Colonic mucosa (tissue), 4 donors: ENCODE measurements around the gene ZBTB22. TPM values are rescaled to one million over a fixed set of nuclear protein-coding genes. Genes with fewer than 3 reads are reported as not detected.
"Not testable (repeated sequence)": the region's sequence is repeated elsewhere in the genome, so short reads cannot be mapped to it uniquely, and the experiment has no call there.

Experiments
- DNase-seq: peaks from one replicate; pipeline ENCODE4 v3.0.0-alpha.2; 2020
- H3K27ac ChIP-seq: fragments of 200-600 bp; one replicate; pipeline ENCODE4 v1.8.0; 2021
- H3K27me3 ChIP-seq: fragments of 200-600 bp; one replicate; pipeline ENCODE4 v1.8.0; 2021
- H3K36me3 ChIP-seq: fragments of 200-600 bp; one replicate; pipeline ENCODE4 v1.8.0; 2021
- H3K4me1 ChIP-seq: fragments of 200-600 bp; one replicate; pipeline ENCODE4 v1.8.0; 2021; ENCODE audit warnings: mild to moderate bottlenecking
- H3K4me3 ChIP-seq: fragments of 200-600 bp; one replicate; pipeline ENCODE4 v1.8.0; 2021
- H3K9ac ChIP-seq, 2 donors: one replicate each; pipeline ENCODE4 v1.7.0; 2013; ENCODE audit warnings: control low read depth in 2 of 2, low read depth in 2 of 2, low read length in 2 of 2
- H3K9me3 ChIP-seq: fragments of 200-600 bp; one replicate; pipeline ENCODE4 v1.8.0; 2021
- CTCF ChIP-seq: fragments of 200-600 bp; IDR thresholded peaks from one replicate; pipeline ENCODE4 v1.8.0; 2022; ENCODE audit warnings: antibody characterized with exemption, mild to moderate bottlenecking
- intact Hi-C: fragments of 100-400 bp; cut with DNase I; formaldehyde crosslinking; loops from one replicate; pipeline ENCODE4 v1.14.1; 2022
- total RNA-seq, 2 donors: library from RNA; stranded (reverse); fragmentation: NEBNext Ultra II Directional in 1 of 2; extraction: Animal tissue kit (Norgen Biotek cat#: 25700) in 1 of 2; gene quantifications; one replicate each; pipeline ENCODE4 v1.2.1, GENCODE V29; 2021
- donor health status: healthy.
- donor health status: DM: no; HTN: no; CAD: no.
- donor health status: DM: no; HTN: no; CAD: no.

Gene ZBTB22
- total RNA-seq, 2 donors from 2014 or later: 12.4 to 16.9 TPM

GRCh38 chr6:33276864-33277662 is 40.5 kb downstream of the ZBTB22 start, which contains the start of gene B3GALT4:
TSS of gene B3GALT4 (plus strand) at chr6:33277123. CDS start at chr6:33277420, 297 bp downstream.
- peak within 1 kb of the TSS; percentile 86 to 91 for H3K9ac ChIP-seq
- H3K4me3 ChIP-seq: peak within 1 kb of the TSS; percentile 64
- H3K27me3 ChIP-seq: no peaks in the 10 kb centered on the region
- H3K4me1 ChIP-seq: peaks cover 36% of the 10 kb centered on the region
- DNase-seq: peak; percentile 93
- H3K9me3 ChIP-seq: no peaks in the 10 kb centered on the region
- H3K27ac ChIP-seq: peak within 1 kb of the TSS; percentile 94
- peaks cover 4% of the 10 kb centered on the region for H3K36me3 ChIP-seq
- intact Hi-C loops: loop anchor here (2.0 kb wide), 1 partner anchor 40 kb away; the partner anchor contains the start of gene ZBTB22
- TF ChIP-seq CTCF: peak; percentile 50

GRCh38 chr6:33276581-33276863 is 41.0 kb downstream of the ZBTB22 start:
- Histone ChIP-seq H3K27me3 (no peaks in the 10 kb centered on the region), H3K4me1 (peaks cover 36% of the 10 kb centered on the region), H3K27ac (peak overlapping the region; percentile 94), H3K9me3 (no peaks in the 10 kb centered on the region), H3K9ac (peak overlapping the region; percentile 85 to 91), H3K36me3 (peaks cover 4% of the 10 kb centered on the region), H3K4me3 (peak overlapping the region; percentile 64)
- no peak for DNase-seq
- intact Hi-C loops: loop anchor here (2.0 kb wide), 1 partner anchor 40 kb away; the partner anchor contains the start of gene ZBTB22
- TF ChIP-seq CTCF: no peak

- H3K9ac ChIP-seq: peak overlapping the region in 1 of 2 donors; percentile 85
- DNase-seq, H3K27me3 ChIP-seq, H3K9me3 ChIP-seq, H3K36me3 ChIP-seq: not testable (repeated sequence)
- peak overlapping the region; percentile 94 for H3K27ac ChIP-seq
- peak overlapping the region; percentile 64 for H3K4me3 ChIP-seq
- intact Hi-C loops: loop anchor here (2.0 kb wide), 1 partner anchor 41 kb away; the partner anchor contains the start of gene ZBTB22
- H3K4me1 ChIP-seq: peaks cover 38% of the 10 kb centered on the region
Observed at GRCh38 chr6:33275795-33276580, 41.6 kb downstream of the ZBTB22 start.

GRCh38 chr6:33273924-33274902 is 43.3 kb downstream of the ZBTB22 start:
- TF ChIP-seq CTCF: no peak
- Histone ChIP-seq H3K27me3 (no peaks in the 10 kb centered on the region), H3K9me3 (no peaks in the 10 kb centered on the region), H3K4me1 (peaks cover 43% of the 10 kb centered on the region), H3K36me3 (peaks cover 4% of the 10 kb centered on the region), H3K4me3 (peak overlapping the region; percentile 90), H3K9ac (peak overlapping the region; percentile 13 to 97), H3K27ac (peak overlapping the region; percentile 34)
- intact Hi-C loops: no loop called here
- DNase-seq: no peak

GRCh38 chr6:33273129-33273923 is 44.2 kb downstream of the ZBTB22 start:
- TF ChIP-seq CTCF: no peak
- Histone ChIP-seq H3K9ac (peak overlapping the region; percentile 76 to 97), H3K9me3 (no peaks in the 10 kb centered on the region), H3K27me3 (no peaks in the 10 kb centered on the region), H3K36me3 (peaks cover 4% of the 10 kb centered on the region), H3K4me1 (peaks cover 43% of the 10 kb centered on the region), H3K4me3 (peak overlapping the region; percentile 90), H3K27ac (peak overlapping the region; percentile 84)
- intact Hi-C loops: no loop called here
- no peak for DNase-seq
